TTC549 (cell line): ENCODE data around the gene ZNF791.
"Not testable (repeated sequence)": the region's sequence is repeated elsewhere in the genome, so short reads cannot be mapped to it uniquely, and the experiment has no call there.

Experiments
- FAIRE-seq: peaks from 2 replicates; lab custom pipeline; 2012; peaks lifted over from hg19 to GRCh38; lab: Jason Lieb, UNC

The ZNF791 gene

GRCh38 chr19:12610540-12611360, at the start of gene ZNF791, which contains the start of gene ZNF490:
Gene ZNF791 (plus strand): TSS chr19:12610920. CDS start chr19:12611080, 160 bp downstream.
Gene ZNF490 (minus strand): TSS chr19:12610813. CDS start chr19:12610680, 133 bp downstream.
- peak; percentile 75 for FAIRE-seq

DNA sequence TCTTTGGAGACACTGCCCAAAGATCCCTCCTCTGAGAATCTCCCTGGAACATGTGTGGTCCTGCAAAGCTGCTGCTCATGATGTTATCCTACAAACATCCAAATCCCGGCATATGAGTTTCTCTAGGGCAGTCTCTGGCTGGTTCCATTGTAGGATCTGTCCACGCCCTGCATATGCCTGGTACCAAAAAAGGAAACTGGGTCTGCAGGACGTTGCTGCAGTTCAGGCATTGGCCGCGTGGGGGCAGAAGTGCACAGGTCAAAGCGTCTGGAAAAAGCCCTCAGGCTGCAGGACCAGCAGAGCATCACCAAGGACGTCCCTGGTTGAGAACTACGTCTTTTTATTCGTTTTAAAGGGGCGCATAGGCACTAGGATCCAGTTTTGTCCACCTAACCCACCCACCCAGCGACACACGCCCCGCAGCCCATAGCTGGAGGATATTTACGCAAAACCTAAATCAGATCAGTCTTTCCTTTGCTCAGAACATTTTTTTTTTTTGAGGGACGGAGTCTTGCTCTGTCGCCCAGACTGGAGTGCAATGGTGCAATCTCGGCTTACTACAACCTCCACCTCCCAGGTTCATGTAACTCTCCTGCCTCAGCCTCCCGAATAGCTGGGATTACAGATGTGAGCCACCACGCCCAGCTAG, 46.6 kb upstream of the ZNF791 start:
- FAIRE-seq, result peak; percentile 73

DNA sequence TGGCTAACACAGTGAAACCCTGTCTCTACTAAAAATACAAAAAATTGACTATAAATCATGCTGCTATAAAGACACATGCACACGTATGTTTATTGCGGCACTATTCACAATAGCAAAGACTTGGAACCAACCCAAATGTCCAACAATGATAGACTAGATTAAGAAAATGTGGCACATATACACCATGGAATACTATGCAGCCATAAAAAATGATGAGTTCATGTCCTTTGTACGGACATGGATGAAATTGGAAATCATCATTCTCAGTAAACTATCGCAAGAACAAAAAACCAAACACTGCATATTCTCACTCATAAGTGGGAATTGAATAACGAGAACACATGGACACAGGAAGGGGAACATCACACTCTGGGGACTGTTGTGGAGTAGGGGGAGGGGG, 44.3 kb upstream of the ZNF791 start:
- not testable (repeated sequence) for FAIRE-seq

GRCh38 chr19:12567951-12568350, 42.8 kb upstream of the ZNF791 start:
- no peak for FAIRE-seq

- FAIRE-seq, result no peak
Observed at GRCh38 chr19:12574036-12574435, 36.7 kb upstream of the ZNF791 start.

- no peak for FAIRE-seq
Observed at GRCh38 chr19:12578641-12579040, 32.1 kb upstream of the ZNF791 start.

GRCh38 chr19:12580180-12580694, 30.5 kb upstream of the ZNF791 start:
- FAIRE-seq, result no peak

DNA sequence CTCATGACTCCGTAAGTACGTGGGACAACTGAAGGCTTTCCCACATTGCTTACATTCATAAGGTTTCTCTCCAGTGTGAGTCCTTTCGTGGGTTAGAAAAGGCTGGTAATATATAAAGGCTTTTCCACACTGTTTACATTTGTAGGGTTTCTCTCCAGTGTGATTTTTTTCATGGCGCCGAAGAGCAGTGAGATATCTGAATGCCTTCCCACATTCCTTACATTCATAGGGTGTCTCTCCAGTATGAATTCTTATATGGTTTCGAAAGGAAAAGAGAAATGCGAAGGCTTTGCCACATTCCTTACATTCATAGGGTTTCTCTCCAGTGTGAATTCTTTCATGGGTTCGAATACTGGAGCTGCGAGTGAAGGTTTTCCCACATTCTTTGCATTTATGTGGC, 29.6 kb upstream of the ZNF791 start:
- FAIRE-seq, result no peak

GRCh38 chr19:12596485-12596884, 14.2 kb upstream of the ZNF791 start:
- no peak for FAIRE-seq

DNA sequence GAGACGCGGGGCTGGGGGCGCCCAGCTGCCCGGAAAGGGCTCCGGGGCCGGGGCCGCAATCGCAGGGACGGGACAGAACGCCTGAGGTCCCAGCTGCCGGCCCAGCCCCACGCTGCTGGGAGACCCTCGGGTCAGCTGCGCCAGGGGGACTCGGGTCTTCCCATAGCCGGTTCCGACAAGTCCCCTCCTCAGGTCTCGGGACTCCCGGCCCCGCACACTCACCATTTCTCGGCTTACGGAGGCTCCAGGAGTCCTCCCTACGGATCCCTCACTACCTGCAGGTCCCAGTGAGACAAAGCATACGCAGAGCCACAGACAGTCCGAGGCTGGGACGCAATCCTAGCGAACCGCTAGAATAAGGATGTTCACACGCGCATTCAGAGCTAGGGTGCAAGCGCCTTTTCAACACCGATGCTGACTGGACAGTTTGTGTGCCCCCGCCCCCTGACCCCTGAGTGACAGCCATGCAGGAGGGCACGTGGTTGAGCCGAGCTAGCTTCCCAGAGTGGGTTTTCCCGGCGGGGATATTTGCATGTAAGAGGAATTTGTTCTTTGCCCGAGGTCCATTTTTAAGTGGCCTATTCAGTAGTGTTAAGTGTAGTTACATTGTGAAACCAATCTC, 13.7 kb upstream of the ZNF791 start:
- FAIRE-seq, result no peak

GRCh38 chr19:12597594-12597993, 13.1 kb upstream of the ZNF791 start:
- FAIRE-seq, result no peak

DNA sequence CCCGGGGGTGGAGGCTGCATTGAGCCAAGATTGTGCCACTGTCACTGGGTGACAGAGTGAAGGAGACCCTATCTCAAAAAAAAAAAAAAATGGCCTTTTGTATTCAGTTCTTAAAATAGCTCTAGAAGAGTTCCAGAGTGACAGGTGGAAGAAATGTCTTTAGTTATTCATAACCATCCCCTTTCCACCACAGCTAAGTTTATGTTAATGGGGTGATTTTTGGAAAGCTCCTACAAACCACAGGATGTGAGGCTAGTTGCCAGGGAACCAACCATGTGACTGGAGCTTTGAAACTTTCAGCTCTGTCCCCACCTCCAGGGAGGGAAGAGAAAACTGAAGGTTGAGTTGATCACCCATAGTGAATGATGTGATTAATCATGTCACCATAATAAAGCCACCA, 7.0 kb upstream of the ZNF791 start:
- no peak for FAIRE-seq

GRCh38 chr19:12606796-12607195, 3.9 kb upstream of the ZNF791 start:
- no peak for FAIRE-seq

DNA sequence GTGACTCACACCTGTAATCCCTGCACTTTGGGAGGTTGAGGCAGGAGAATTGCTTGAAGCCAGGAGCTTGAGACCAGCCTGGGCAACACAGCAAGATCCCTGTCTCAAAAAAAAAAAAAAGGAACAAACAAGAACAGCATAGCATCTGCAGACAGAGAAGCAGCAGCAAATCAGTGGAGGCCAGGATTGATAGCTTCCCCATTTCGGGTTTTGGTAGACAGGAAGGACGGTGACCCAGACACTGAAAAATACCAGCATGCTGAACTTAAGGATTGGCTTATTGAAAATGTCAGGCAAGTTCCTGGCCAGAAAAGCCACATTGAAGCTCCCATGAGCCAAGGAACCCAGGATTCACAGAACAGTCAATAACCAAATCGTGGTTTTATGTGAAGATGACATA, 3.1 kb upstream of the ZNF791 start:
- no peak for FAIRE-seq

GRCh38 chr19:12611361-12611699, 610 bp downstream of the ZNF791 start:
- FAIRE-seq, result peak; percentile 7

DNA sequence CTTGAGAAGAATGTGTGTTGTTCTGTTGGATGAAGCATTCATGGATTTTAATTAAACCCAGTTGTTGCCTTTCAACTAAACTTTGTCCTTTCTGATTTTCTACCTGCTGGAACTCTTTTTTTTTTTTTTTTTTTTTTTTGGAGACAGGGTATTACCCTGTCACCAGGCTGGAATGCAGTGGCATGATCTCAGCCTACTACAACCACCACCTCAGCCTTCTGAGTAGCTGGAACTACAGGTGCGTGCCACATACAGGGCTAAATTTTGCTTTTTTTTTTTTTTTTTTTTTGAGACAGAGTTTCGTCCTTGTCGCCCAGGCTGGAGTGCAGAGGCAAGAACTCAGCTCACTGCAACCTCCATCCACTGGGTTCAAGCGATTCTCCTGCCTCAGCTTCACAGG, 6.9 kb downstream of the ZNF791 start:
- FAIRE-seq, result no peak

GRCh38 chr19:12621253-12622024, 10.7 kb downstream of the ZNF791 start:
- FAIRE-seq, result not testable (repeated sequence)

GRCh38 chr19:12623361-12624031, 12.8 kb downstream of the ZNF791 start:
- FAIRE-seq, result no peak

DNA sequence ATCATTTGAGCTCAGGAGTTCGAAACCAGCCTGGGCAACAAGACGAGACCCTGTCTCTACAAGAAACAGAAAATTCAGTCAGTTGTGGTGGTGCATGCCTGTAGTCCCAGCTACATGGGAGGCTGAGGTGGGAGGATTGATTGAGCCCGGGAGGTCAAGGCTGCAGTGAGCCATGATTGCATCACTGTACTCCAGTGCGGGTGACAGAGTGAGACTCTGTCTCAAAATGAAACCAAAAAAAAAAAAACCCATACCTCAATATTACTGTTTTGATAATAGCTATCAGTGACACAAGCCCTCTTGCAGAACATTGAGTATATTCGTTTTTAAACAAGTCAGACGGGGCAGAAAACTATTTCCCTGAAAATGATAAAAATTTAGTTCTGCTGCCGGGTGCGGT, 16.2 kb downstream of the ZNF791 start:
- no peak for FAIRE-seq

DNA sequence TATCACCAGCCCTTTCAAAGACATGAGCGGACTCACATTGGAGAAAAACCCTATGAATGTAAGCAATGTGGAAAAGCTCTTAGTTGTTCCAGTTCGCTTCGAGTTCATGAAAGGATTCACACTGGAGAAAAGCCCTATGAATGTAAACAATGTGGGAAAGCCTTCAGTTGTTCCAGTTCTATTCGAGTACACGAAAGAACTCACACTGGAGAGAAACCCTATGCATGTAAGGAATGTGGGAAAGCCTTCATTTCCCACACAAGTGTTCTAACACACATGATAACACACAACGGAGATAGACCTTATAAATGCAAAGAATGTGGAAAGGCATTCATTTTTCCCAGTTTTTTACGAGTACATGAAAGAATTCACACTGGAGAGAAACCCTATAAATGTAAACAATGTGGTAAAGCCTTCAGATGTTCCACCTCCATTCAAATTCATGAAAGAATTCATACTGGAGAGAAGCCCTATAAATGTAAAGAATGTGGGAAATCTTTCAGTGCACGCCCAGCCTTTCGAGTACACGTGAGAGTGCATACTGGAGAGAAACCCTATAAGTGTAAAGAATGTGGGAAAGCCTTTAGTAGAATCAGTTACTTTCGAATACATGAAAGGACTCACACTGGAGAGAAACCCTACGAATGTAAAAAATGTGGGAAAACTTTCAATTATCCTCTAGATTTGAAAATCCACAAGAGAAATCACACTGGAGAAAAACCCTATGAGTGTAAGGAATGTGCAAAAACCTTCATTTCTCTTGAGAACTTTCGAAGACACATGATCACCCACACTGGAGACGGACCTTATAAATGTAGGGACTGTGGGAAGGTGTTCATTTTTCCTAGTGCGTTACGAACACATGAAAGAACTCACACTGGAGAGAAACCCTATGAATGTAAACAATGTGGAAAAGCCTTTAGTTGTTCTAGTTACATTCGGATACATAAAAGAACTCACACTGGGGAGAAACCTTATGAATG, 17.6 kb downstream of the ZNF791 start:
- no peak for FAIRE-seq

DNA sequence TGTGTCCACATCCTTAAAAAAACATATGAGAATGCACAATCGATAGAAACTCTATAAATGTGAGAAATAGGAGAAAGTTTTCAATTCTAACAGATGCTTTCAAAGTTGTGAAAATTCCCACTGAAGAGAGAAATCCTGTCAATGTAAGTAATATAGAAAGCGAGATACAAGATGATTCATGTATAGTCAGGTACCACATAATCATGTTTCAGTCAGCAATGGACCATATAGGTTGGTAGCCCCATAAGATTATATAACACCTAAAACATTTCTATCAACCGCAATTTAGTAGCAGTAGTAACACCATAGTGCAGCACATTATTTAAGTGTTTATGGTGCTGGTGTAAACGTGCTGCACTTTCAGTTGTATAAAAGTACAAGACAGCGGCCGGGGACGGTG, 18.5 kb downstream of the ZNF791 start:
- no peak for FAIRE-seq
